HepG2 (cell line): Measurements from ENCODE around the gene RCBTB1. TPM values are rescaled to one million over a fixed set of nuclear protein-coding genes. Genes with fewer than 3 reads are reported as not detected.
A peak's percentile ranks its signal among the peaks of the same experiment; 100 is the strongest.

ENCODE experiments used
- AGO2 ChIP-seq: fragments of 200-400 bp; formaldehyde crosslinking; optimal IDR thresholded peaks from 2 replicates; pipeline ENCODE3; 2017; ENCODE audit warnings: mild to moderate bottlenecking, low read depth, low read length, moderate library complexity
- BORCS8-MEF2B ChIP-seq: sonication (generic); formaldehyde crosslinking; IDR thresholded peaks from 2 replicates; pipeline ENCODE4 v1.8.0; 2022; ENCODE audit warnings: mild to moderate bottlenecking, missing genetic modification reagents
- CCAR2 ChIP-seq: fragments of 200-400 bp; formaldehyde crosslinking; optimal IDR thresholded peaks from 2 replicates; pipeline ENCODE3; 2018; ENCODE audit warnings: low read depth, mild to moderate bottlenecking, low read length, moderate library complexity
- ELF1 ChIP-seq: sonication (generic); formaldehyde crosslinking; IDR thresholded peaks from 2 replicates; pipeline ENCODE4 v1.4.0; 2020; ENCODE audit warnings: missing genetic modification reagents
- GTF3A ChIP-seq: sonication (generic); formaldehyde crosslinking; conservative IDR thresholded peaks from 2 replicates; pipeline ENCODE4 v1.4.0; 2020; ENCODE audit warnings: mild to moderate bottlenecking, missing genetic modification reagents
- KMT2A ChIP-seq: sonication (generic); formaldehyde crosslinking; IDR thresholded peaks from 2 replicates; pipeline ENCODE4 v1.4.0; 2020; ENCODE audit warnings: missing genetic modification reagents
- MLLT10 ChIP-seq: sonication (generic); formaldehyde crosslinking; IDR thresholded peaks from 2 replicates; pipeline ENCODE4 v1.4.0; 2020; ENCODE audit warnings: missing genetic modification reagents
- NFATC3 ChIP-seq: sonication (generic); formaldehyde crosslinking; IDR thresholded peaks from 2 replicates; pipeline ENCODE4 v1.5.1; 2020; ENCODE audit warnings: mild to moderate bottlenecking, missing genetic modification reagents
- POLR2G ChIP-seq: fragments of 200-400 bp; formaldehyde crosslinking; IDR thresholded peaks from 2 replicates; pipeline ENCODE4 v1.6.1; 2018; ENCODE audit warnings: mild to moderate bottlenecking, low read depth, low read length, moderate library complexity
- RAD51 ChIP-seq: fragments of 450-650 bp; IDR thresholded peaks from 2 replicates; pipeline ENCODE4 v1.6.1; 2016; ENCODE audit warnings: borderline replicate concordance
- REL ChIP-seq: sonication (generic); formaldehyde crosslinking; conservative IDR thresholded peaks from 2 replicates; pipeline ENCODE4 v1.8.0; 2022; ENCODE audit warnings: mild to moderate bottlenecking, missing genetic modification reagents, moderate library complexity
- RXRA ChIP-seq: sonication (generic); formaldehyde crosslinking; IDR thresholded peaks from 2 replicates; pipeline ENCODE4 v1.5.1; 2020; ENCODE audit warnings: missing genetic modification reagents
- SOX6 ChIP-seq, 2 experiments: fragments of 450-650 bp in 1 of 2; sonication (generic) in 1 of 2; formaldehyde crosslinking in 1 of 2; IDR thresholded peaks; 2 replicates each; pipeline versions ENCODE4 v1.4.0 to v1.6.1; 2017 to 2020; ENCODE audit warnings: antibody characterized with exemption in 1 of 2, mild to moderate bottlenecking in 1 of 2, missing genetic modification reagents in 1 of 2
- TBX2 ChIP-seq: sonication (generic); formaldehyde crosslinking; IDR thresholded peaks from 2 replicates; pipeline ENCODE4 v1.5.0; 2020; ENCODE audit warnings: missing genetic modification reagents, mild to moderate bottlenecking, borderline replicate concordance
- TGIF2 ChIP-seq: IDR thresholded peaks from 2 replicates; pipeline ENCODE4 v1.6.1; 2016; ENCODE audit warnings: control low read depth, missing compliant biosample characterization
- TOPORS ChIP-seq: sonication (generic); formaldehyde crosslinking; IDR thresholded peaks from 2 replicates; pipeline ENCODE4 v1.8.0; 2023; ENCODE audit warnings: mild to moderate bottlenecking, missing genetic modification reagents
- ZFP1 ChIP-seq: IDR thresholded peaks from 2 replicates; pipeline ENCODE4 v1.6.1; 2016
- ZFP36L1 ChIP-seq: sonication (generic); formaldehyde crosslinking; IDR thresholded peaks from 2 replicates; pipeline ENCODE4 v1.8.0; 2022; ENCODE audit warnings: mild to moderate bottlenecking, missing genetic modification reagents, moderate library complexity
- ZNF121 ChIP-seq: sonication (generic); formaldehyde crosslinking; IDR thresholded peaks from 2 replicates; pipeline ENCODE4 v1.5.0; 2020; ENCODE audit warnings: mild to moderate bottlenecking, missing genetic modification reagents
- ZNF232 ChIP-seq: sonication (generic); formaldehyde crosslinking; IDR thresholded peaks from 2 replicates; pipeline ENCODE4 v1.4.0; 2020; ENCODE audit warnings: missing genetic modification reagents, borderline replicate concordance
- ZNF678 ChIP-seq: sonication (generic); formaldehyde crosslinking; IDR thresholded peaks from 2 replicates; pipeline ENCODE4 v1.4.0; 2020; ENCODE audit warnings: mild to moderate bottlenecking, missing genetic modification reagents
- ZNF891 ChIP-seq: sonication (generic); formaldehyde crosslinking; IDR thresholded peaks from 2 replicates; pipeline ENCODE4 v1.5.0; 2020; ENCODE audit warnings: mild to moderate bottlenecking, missing genetic modification reagents
- ZSCAN22 ChIP-seq: sonication (generic); formaldehyde crosslinking; IDR thresholded peaks from 2 replicates; pipeline ENCODE4 v1.4.0; 2020; ENCODE audit warnings: mild to moderate bottlenecking, missing genetic modification reagents
- ZSCAN25 ChIP-seq: sonication (generic); formaldehyde crosslinking; IDR thresholded peaks from 2 replicates; pipeline ENCODE4 v1.8.0; 2022; ENCODE audit warnings: mild to moderate bottlenecking, missing genetic modification reagents
- polyA plus RNA-seq, 8 experiments: library from polyadenylated mRNA; depleted of rRNA in 3 of 8; stranded (reverse) in 7 of 8; unstranded in 1 of 8; fragments of >200 nt; fragmentation: Illumina TruSeq in 4 of 8; extraction: Trizol in 4 of 8; gene quantifications; 2 replicates each; pipeline versions ENCODE4 v1.2.1 to v1.2.3, GENCODE V29; 2011 to 2016; ENCODE audit warnings: low read depth in 4 of 8, missing spikeins in 1 of 8, mixed read lengths in 1 of 8; ENCODE audit not compliant: insufficient read depth in 1 of 8
- total RNA-seq, 5 experiments: library from RNA; depleted of rRNA; stranded (reverse); fragments of >200 nt; fragmentation: Illumina TruSeq; extraction: Trizol; gene quantifications; 2 replicates each; pipeline ENCODE4 v1.2.3, GENCODE V29; 2016; ENCODE audit warnings: low read depth in 1 of 5
- TF ChIP-seq, protein P1 (sequence below): sonication (generic); formaldehyde crosslinking; IDR thresholded peaks from 2 replicates; pipeline ENCODE4 v1.9.0; 2022; ENCODE audit warnings: low read depth, missing genetic modification reagents
- TF ChIP-seq, protein P2 (sequence below): sonication (generic); formaldehyde crosslinking; IDR thresholded peaks from 2 replicates; pipeline ENCODE4 v1.8.0; 2022; ENCODE audit warnings: missing genetic modification reagents, mild to moderate bottlenecking, inconsistent platforms, borderline replicate concordance
- TF ChIP-seq, protein P3 (sequence below): sonication (generic); formaldehyde crosslinking; IDR thresholded peaks from 2 replicates; pipeline ENCODE4 v1.4.0; 2020; ENCODE audit warnings: missing genetic modification reagents

Gene RCBTB1
- total and polyA plus RNA-seq, 2 of the 13 experiments (the other 11 are each of a cell fraction or from before 2014, with no cell fraction given), result 13.4 to 21.6 TPM

DNA sequence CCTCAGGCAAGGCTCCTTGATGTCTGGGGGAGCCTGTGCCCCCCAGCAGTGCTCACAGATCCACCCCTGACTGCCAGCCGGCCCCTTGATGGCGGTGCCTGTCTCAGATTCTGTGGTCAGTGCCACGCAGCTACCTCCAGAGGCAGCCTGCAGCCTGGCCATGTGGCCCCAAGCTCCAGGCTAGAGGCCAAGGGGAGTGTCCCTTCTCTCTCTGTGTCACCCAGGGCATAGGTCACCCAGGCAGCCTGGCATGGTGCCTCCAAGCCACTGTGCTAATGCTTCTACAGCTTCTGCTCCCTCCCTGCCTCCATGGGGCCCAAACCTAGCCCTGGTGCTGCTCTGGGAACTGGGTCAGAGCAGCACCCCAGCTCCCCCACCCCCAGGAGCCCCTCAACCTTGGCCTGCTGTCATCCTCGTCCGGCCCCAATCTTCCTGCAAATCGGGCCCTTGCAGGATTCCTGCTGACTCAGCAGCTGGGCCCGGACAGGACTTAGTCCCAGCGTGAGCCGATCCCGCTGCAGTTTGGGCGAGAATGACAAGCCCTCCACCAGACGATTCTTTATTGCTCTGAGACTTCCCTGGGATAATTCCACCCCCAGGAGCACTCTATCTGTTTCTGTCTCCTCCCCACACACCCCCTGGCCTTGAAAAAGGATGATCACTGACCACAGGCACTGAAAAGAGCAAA is 40.2 kb upstream of the RCBTB1 start (continued):
- TF ChIP-seq CCAR2 (no peak), TOPORS (CRISPR knock-in tag) (peak; percentile 45; the same call in 1 of the 2 replicates), POLR2G (peak; percentile 84), GTF3A (CRISPR knock-in tag) (no peak), ZNF232 (CRISPR knock-in tag) (no peak), MLLT10 (CRISPR knock-in tag) (no peak), SOX6 (IDR thresholded peaks at IDR 0.05) (no peak), SOX6 (CRISPR knock-in tag; IDR thresholded peaks at IDR 0.05) (no peak), RXRA (CRISPR knock-in tag) (peak; percentile 86), ZNF678 (CRISPR knock-in tag) (no peak), REL (CRISPR knock-in tag) (no peak), BORCS8-MEF2B (CRISPR knock-in tag) (peak; percentile 50; the same call in 1 of the 2 replicates), TGIF2 (CRISPR knock-in tag) (no peak), RAD51 (no peak), ZNF891 (CRISPR knock-in tag) (peak; percentile 84; the same call in 1 of the 2 replicates), ZFP36L1 (CRISPR knock-in tag) (no peak), ZSCAN22 (CRISPR knock-in tag) (no peak), AGO2 (no peak), KMT2A (0 out of 2 replicates have a peak, but pooled peaks have one; percentile 42), TBX2 (CRISPR knock-in tag) (peak; percentile 55; the same call in 1 of the 2 replicates), ZSCAN25 (CRISPR knock-in tag) (0 out of 2 replicates have a peak, but pooled peaks have one; percentile 42), ZNF121 (no peak), ELF1 (CRISPR knock-in tag) (no peak), ZFP1 (no peak), NFATC3 (CRISPR knock-in tag) (no peak)
- TF ChIP-seq, protein P1, sequence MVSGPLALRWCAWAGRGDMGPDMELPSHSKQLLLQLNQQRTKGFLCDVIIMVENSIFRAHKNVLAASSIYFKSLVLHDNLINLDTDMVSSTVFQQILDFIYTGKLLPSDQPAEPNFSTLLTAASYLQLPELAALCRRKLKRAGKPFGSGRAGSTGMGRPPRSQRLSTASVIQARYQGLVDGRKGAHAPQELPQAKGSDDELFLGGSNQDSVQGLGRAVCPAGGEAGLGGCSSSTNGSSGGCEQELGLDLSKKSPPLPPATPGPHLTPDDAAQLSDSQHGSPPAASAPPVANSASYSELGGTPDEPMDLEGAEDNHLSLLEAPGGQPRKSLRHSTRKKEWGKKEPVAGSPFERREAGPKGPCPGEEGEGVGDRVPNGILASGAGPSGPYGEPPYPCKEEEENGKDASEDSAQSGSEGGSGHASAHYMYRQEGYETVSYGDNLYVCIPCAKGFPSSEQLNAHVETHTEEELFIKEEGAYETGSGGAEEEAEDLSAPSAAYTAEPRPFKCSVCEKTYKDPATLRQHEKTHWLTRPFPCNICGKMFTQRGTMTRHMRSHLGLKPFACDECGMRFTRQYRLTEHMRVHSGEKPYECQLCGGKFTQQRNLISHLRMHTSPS (CRISPR knock-in tag), result peak; percentile 93
- TF ChIP-seq, protein P2, sequence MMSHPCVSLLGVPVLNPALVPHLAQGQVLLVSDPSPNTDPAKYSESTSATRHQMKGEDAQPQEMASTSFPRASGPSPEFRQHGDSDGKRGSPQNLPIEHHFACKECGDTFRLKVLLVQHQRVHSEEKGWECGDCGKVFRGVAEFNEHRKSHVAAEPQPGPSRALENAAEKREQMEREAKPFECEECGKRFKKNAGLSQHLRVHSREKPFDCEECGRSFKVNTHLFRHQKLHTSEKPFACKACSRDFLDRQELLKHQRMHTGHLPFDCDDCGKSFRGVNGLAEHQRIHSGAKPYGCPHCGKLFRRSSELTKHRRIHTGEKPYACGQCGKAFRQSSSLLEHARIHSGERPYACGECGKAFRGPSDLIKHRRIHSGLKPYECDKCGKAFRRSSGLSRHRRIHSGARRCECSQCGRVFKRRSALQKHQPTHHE (CRISPR knock-in tag), result no peak
- TF ChIP-seq, protein P3, sequence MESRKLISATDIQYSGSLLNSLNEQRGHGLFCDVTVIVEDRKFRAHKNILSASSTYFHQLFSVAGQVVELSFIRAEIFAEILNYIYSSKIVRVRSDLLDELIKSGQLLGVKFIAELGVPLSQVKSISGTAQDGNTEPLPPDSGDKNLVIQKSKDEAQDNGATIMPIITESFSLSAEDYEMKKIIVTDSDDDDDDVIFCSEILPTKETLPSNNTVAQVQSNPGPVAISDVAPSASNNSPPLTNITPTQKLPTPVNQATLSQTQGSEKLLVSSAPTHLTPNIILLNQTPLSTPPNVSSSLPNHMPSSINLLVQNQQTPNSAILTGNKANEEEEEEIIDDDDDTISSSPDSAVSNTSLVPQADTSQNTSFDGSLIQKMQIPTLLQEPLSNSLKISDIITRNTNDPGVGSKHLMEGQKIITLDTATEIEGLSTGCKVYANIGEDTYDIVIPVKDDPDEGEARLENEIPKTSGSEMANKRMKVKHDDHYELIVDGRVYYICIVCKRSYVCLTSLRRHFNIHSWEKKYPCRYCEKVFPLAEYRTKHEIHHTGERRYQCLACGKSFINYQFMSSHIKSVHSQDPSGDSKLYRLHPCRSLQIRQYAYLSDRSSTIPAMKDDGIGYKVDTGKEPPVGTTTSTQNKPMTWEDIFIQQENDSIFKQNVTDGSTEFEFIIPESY, result peak; percentile 6; the same call in 1 of the 2 replicates
